ENCODE results near the gene ZNF22. TPM values are rescaled to one million over a fixed set of nuclear protein-coding genes. Genes with fewer than 3 reads are reported as not detected.

Gene ZNF22
- total RNA-seq, 2 experiments from 2014 or later: 18.7 to 19.5 TPM

DNA sequence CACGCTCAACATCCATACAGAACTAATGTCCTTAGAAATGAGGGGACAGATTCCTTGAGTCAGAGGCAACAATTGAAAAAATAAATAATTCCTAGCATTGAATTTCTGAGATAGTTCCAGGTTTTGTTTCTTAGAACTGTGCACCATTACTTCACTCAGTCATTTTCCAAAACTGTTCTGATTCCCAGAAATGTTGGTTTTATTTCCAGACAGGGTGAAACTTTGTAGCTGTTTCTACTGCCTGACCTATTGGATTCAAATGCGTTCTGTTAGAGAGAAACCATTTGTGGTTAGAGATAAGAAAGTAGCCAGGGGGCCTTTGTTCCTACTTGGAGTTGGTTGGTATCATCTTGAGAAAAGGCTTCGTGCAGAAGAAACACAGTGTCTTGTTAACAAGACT lies 14.1 kb upstream of the ZNF22 start:
- no peak for DNase-seq
- Mint-ChIP-seq H3K4me1 (ENCODE audit: low read depth) (no peaks in the 10 kb centered on the region), H3K9me3 (no peaks in the 10 kb centered on the region), H3K27ac (no peak overlapping the region), H3K4me3 (no peak overlapping the region), H3K36me3 (ENCODE audit: low read depth) (no peaks in the 10 kb centered on the region), H3K27me3 (ENCODE audit: low read depth) (no peaks in the 10 kb centered on the region)
- intact Hi-C loops (cut with micrococcal nuclease): no loop called here
- CTCF ChIA-PET: interaction anchor here (1.0 to 1.8 kb wide), 2 partner anchors 11 to 54 kb away, joined by 3 to 8 read pairs; no protein-coding TSS in a partner anchor

DNA sequence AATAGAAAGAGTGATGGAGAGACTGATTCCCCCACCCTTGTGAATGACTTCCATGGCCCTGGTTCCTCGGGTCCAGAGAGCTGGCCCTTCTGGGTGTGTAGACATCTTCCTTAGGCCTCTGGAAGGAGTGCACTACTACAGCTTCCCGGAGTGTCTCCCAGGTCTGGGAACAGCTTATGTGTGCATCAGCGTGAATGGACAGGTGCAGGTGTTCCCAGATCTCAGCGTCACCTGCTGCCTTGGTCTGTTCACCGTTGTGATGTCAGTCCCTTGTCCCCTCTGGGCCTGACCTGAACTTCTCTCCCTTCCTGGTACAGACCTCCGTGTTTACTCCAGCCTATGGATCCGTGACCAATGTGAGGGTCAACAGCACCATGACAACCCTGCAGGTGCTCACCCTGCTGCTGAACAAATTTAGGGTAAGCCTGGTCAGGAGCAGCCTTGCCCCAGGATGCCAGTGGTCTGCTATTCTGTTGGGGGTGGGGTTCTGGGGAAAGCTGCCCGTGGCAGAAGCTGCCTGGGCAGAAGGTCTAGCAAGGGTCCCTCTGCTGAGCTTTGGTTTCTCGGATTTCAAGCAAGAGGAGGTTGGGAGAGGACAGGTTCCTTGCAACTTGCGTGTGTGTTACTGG lies 11.7 kb upstream of the ZNF22 start:
- no peak overlapping the region for H3K27ac Mint-ChIP-seq
- CTCF ChIA-PET: interaction anchor here (1.6 kb wide), 1 partner anchor 56 kb away, joined by 4 read pairs; no protein-coding TSS in a partner anchor
- intact Hi-C loops (cut with micrococcal nuclease): no loop called here
- no peak for DNase-seq
- H3K4me3 Mint-ChIP-seq: no peak overlapping the region
- no peaks in the 10 kb centered on the region for H3K4me1 Mint-ChIP-seq (ENCODE audit: low read depth)
- H3K36me3 Mint-ChIP-seq (ENCODE audit: low read depth): no peaks in the 10 kb centered on the region
- H3K9me3 Mint-ChIP-seq: no peaks in the 10 kb centered on the region
- H3K27me3 Mint-ChIP-seq (ENCODE audit: low read depth): no peaks in the 10 kb centered on the region

GRCh38 chr10:44989597-44990301 lies 11.0 kb upstream of the ZNF22 start:
- CTCF ChIA-PET: interaction anchor here (1.2 to 1.6 kb wide), 3 partner anchors 14 to 60 kb away, joined by 3 to 4 read pairs (median 3); no protein-coding TSS in a partner anchor

DNA sequence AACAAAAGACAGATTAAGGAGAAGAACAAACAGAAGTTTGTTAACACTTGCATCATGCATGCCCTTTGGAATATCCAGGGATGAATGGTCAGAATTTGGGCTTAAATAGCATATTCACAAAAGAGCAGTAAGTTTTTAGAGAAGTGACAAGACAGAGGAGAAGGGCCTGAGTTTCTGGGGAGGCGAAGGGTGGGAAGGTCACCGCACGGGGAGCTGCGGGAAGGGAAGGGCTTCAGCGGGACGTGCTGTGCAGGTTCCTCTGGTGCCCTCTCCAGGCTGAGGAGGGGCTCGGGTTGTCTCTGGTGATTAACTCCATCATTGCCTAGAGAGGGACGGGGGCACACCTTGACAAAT lies 10.4 kb upstream of the ZNF22 start:
- CTCF ChIA-PET: interaction anchor here (1.2 to 1.4 kb wide), 2 partner anchors 14 to 60 kb away, joined by 3 read pairs; no protein-coding TSS in a partner anchor
- Mint-ChIP-seq H3K36me3 (ENCODE audit: low read depth) (no peaks in the 10 kb centered on the region), H3K9me3 (no peaks in the 10 kb centered on the region), H3K27me3 (ENCODE audit: low read depth) (no peaks in the 10 kb centered on the region), H3K4me3 (no peak overlapping the region), H3K4me1 (ENCODE audit: low read depth) (peaks cover 6% of the 10 kb centered on the region), H3K27ac (no peak overlapping the region)
- intact Hi-C loops (cut with micrococcal nuclease): loop anchor here (1.0 kb wide), 1 partner anchor 58 kb away; no protein-coding TSS in a partner anchor
- no peak for DNase-seq

More at GRCh38 chr10:44989597-44990301, 11.0 kb upstream of the ZNF22 start:
- Mint-ChIP-seq H3K9me3 (no peaks in the 10 kb centered on the region), H3K27ac (no peak overlapping the region), H3K4me1 (ENCODE audit: low read depth) (peaks cover 1% of the 10 kb centered on the region), H3K4me3 (no peak overlapping the region), H3K27me3 (ENCODE audit: low read depth) (no peaks in the 10 kb centered on the region), H3K36me3 (ENCODE audit: low read depth) (no peaks in the 10 kb centered on the region)
- intact Hi-C loops (cut with micrococcal nuclease): loop anchor here (1.0 kb wide), 1 partner anchor 57 kb away; no protein-coding TSS in a partner anchor
- DNase-seq: no peak

- Mint-ChIP-seq H3K9me3 (no peaks in the 10 kb centered on the region), H3K27ac (no peak overlapping the region), H3K4me1 (ENCODE audit: low read depth) (peaks cover 13% of the 10 kb centered on the region), H3K36me3 (ENCODE audit: low read depth) (no peaks in the 10 kb centered on the region), H3K4me3 (no peak overlapping the region), H3K27me3 (ENCODE audit: low read depth) (no peaks in the 10 kb centered on the region)
- intact Hi-C loops (cut with micrococcal nuclease): loop anchor here (1.0 kb wide), 1 partner anchor 59 kb away; no protein-coding TSS in a partner anchor
- DNase-seq: no peak
- CTCF ChIA-PET: interaction anchor here (1.2 to 1.4 kb wide), 2 partner anchors 15 to 61 kb away, joined by 3 read pairs; no protein-coding TSS in a partner anchor
Measured at GRCh38 chr10:44990965-44991364, 9.8 kb upstream of the ZNF22 start.

- Mint-ChIP-seq H3K27ac (no peak overlapping the region), H3K4me1 (ENCODE audit: low read depth) (peaks cover 19% of the 10 kb centered on the region), H3K27me3 (ENCODE audit: low read depth) (no peaks in the 10 kb centered on the region), H3K36me3 (ENCODE audit: low read depth) (no peaks in the 10 kb centered on the region), H3K4me3 (no peak overlapping the region), H3K9me3 (no peaks in the 10 kb centered on the region)
- intact Hi-C loops (cut with micrococcal nuclease): no loop called here
- DNase-seq: no peak
- CTCF ChIA-PET: no interaction called here
Measured at GRCh38 chr10:44991571-44991970, 9.2 kb upstream of the ZNF22 start.

DNA sequence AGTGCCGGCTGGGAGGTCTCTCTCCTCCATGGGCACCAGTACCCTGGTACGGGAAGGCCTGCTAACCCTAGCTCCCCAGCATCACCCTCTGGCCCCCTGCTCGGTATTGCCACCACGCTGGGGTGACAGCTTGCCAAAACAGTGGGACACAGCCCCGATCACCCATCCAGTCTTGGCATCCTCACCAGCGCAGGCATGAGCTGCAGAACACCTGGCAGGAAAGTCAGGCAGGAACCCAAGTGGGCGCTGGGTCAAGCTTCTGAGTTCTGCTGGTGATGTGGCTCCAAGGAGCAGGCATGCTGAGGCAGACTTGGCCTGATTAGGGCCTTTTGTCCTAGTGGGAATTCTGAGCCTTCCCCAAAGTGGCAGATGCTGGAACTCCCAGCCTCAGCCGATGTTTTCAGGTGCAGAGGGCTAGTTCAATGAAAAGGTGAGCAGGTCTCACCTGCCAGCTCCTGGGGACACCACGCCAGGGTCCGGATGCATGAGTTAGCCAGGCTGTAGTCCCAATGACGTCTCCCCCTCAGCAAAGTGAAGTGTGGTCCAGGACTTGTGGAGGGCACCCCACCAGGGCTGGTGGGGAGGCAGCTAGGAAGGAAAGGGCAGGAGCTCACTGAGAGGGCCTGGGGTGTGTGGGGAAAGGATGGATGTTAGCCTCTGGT lies 8.5 kb upstream of the ZNF22 start:
- no peak overlapping the region for H3K27ac Mint-ChIP-seq
- H3K4me3 Mint-ChIP-seq: no peak overlapping the region
- H3K4me1 Mint-ChIP-seq (ENCODE audit: low read depth): peaks cover 20% of the 10 kb centered on the region
- DNase-seq: no peak
- no peaks in the 10 kb centered on the region for H3K27me3 Mint-ChIP-seq (ENCODE audit: low read depth)
- CTCF ChIA-PET: no interaction called here
- intact Hi-C loops (cut with micrococcal nuclease): no loop called here
- no peaks in the 10 kb centered on the region for H3K36me3 Mint-ChIP-seq (ENCODE audit: low read depth)
- H3K9me3 Mint-ChIP-seq: no peaks in the 10 kb centered on the region

GRCh38 chr10:44992732-44993225 lies 7.9 kb upstream of the ZNF22 start:
- Mint-ChIP-seq H3K27ac (no peak overlapping the region), H3K36me3 (ENCODE audit: low read depth) (no peaks in the 10 kb centered on the region), H3K4me1 (ENCODE audit: low read depth) (peaks cover 20% of the 10 kb centered on the region), H3K4me3 (no peak overlapping the region), H3K9me3 (no peaks in the 10 kb centered on the region), H3K27me3 (ENCODE audit: low read depth) (no peaks in the 10 kb centered on the region)
- intact Hi-C loops (cut with micrococcal nuclease): no loop called here
- CTCF ChIA-PET: no interaction called here
- DNase-seq: no peak

- Mint-ChIP-seq H3K9me3 (no peaks in the 10 kb centered on the region), H3K4me3 (no peak overlapping the region), H3K36me3 (ENCODE audit: low read depth) (no peaks in the 10 kb centered on the region), H3K4me1 (ENCODE audit: low read depth) (peaks cover 20% of the 10 kb centered on the region), H3K27me3 (ENCODE audit: low read depth) (no peaks in the 10 kb centered on the region), H3K27ac (no peak overlapping the region)
- intact Hi-C loops (cut with micrococcal nuclease): no loop called here
- no peak for DNase-seq
- CTCF ChIA-PET: no interaction called here
Measured at GRCh38 chr10:44993226-44993921, 7.3 kb upstream of the ZNF22 start.

DNA sequence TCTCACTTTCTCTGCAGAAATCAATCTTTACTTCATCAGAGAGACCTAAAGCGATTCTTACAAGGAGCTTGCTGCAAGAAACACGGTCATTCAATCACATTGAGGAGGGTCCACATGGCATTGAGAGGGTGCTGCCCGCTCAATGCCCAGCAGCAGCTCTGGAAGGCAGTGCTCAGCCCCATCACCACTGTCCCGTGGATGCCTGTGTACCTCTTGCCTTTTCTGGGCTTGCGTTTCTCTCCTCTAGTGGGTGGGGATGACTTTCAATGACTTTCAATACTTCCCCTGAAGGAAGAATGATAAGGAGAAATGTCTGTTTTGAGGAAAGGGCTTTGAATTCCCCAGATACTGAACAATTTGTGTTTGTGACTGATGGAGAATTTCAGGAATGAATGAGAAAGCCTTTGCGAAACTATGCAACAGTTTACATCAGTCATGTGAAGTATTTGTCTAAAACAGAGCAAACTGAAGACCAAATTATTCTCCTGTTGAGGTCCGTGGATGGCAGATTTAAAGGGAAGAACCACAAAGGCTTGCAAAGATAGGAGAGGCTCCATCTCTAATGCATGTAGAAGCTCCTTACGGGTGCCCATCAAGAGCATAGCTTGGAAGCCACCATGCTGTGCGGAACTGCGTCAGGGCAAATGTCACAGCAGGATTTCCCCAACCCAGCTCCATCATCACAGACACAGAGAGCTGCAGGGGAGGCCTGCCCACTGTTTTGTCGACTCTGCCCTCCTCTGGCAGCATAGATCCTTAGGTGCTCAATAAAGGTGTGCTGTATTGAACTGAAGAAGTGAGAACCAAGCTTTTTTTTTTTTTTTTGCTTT lies 6.6 kb upstream of the ZNF22 start:
- H3K4me3 Mint-ChIP-seq: no peak overlapping the region
- H3K27ac Mint-ChIP-seq: no peak overlapping the region
- H3K9me3 Mint-ChIP-seq: no peaks in the 10 kb centered on the region
- intact Hi-C loops (cut with micrococcal nuclease): no loop called here
- CTCF ChIA-PET: interaction anchor here (0.6 to 1.4 kb wide), 3 partner anchors 16 to 1036 kb away, joined by 3 to 5 read pairs (median 5); partner anchors contain the start of gene DEPP1
- no peak for DNase-seq
- H3K4me1 Mint-ChIP-seq (ENCODE audit: low read depth): peaks cover 20% of the 10 kb centered on the region
- H3K36me3 Mint-ChIP-seq (ENCODE audit: low read depth): no peaks in the 10 kb centered on the region
- no peaks in the 10 kb centered on the region for H3K27me3 Mint-ChIP-seq (ENCODE audit: low read depth)

DNA sequence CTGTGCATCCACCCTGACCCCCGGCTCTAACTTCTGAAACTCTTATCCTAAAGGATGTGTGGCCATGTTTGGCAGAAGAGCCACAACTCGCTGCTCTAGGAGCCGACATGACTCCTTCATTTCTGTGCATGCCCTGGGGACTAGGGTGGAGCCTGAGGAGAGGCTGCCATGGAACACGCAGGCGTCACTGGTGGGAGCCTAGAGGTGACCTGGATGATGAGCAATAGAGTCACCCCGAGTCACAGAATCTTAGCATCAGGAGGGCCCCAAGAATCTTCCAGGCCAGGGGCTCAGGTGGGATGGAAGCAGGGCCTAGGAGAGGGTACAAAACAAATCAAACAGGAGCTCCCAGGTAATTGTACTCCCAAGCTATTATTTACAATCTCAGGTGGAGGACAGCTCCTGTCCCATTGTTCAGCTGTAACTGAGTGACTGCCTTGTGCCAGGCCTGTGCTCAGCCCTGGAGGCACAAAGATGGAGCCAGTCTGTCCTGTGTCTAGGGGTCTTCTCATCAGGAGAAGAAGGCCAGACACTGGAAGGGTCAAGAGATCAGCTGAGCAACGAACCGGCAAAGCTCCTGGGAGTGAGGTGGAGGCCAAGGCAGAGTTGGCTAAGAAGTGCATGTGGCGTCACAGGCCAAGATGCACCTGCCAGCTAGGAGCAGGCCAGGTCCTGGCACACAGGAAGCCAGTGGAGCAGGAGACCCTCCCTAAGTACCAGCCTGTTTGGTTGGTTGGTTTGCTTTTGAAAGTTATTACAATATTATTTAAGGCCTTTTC lies 5.8 kb upstream of the ZNF22 start:
- H3K27ac Mint-ChIP-seq: no peak overlapping the region
- intact Hi-C loops (cut with micrococcal nuclease): no loop called here
- peaks cover 21% of the 10 kb centered on the region for H3K4me1 Mint-ChIP-seq (ENCODE audit: low read depth)
- no peak for DNase-seq
- CTCF ChIA-PET: interaction anchor here (0.6 to 1.4 kb wide), 4 partner anchors 13 to 592 kb away, joined by 3 to 5 read pairs (median 4); partner anchors contain the start of gene DEPP1
- peaks cover 1% of the 10 kb centered on the region for H3K9me3 Mint-ChIP-seq
- H3K36me3 Mint-ChIP-seq (ENCODE audit: low read depth): no peaks in the 10 kb centered on the region
- no peaks in the 10 kb centered on the region for H3K27me3 Mint-ChIP-seq (ENCODE audit: low read depth)
- no peak overlapping the region for H3K4me3 Mint-ChIP-seq
